SK-N-SH (cell line): ENCODE data around the gene PUM1. TPM values are rescaled to one million over a fixed set of nuclear protein-coding genes. Genes with fewer than 3 reads are reported as not detected.

Source experiments
- CTCF ChIA-PET: fragments of 300-600, 350-600 bp; formaldehyde crosslinking; extraction: SDS; loops from one replicate; lab custom pipeline; 2021; lab: Yijun Ruan, JAX
- POLR2A ChIA-PET: fragments of 350-600 bp; sonication (Branson Sonifier 250); formaldehyde crosslinking; extraction: SDS; loops from one replicate; lab custom pipeline; 2020; ENCODE audit warnings: antibody characterized with exemption, inconsistent platforms; lab: Yijun Ruan, JAX
- DNase-seq: peaks from one replicate; pipeline ENCODE4 v3.0.0; 2012
- H2AFZ ChIP-seq: fragments of 200-600 bp; sonication (generic); 2 replicates; pipeline ENCODE4 v1.8.1; 2016; ENCODE audit warnings: antibody characterized with exemption, mild to moderate bottlenecking, low read depth
- H3F3A ChIP-seq: fragments of 200-600 bp; sonication (generic); replicated peaks from 2 replicates; pipeline ENCODE3; 2016; ENCODE audit warnings: antibody characterized with exemption, mild to moderate bottlenecking; ENCODE audit not compliant: insufficient read depth
- H3K27ac ChIP-seq, 2 experiments: fragments of 200-500 bp in 1 of 2; fragments of 200-600 bp in 1 of 2; sonication (Bioruptor generic) in 1 of 2; sonication (generic), shearing (Covaris generic) in 1 of 2; 2 replicates each; pipeline versions ENCODE4 v1.5.1 to v1.6.1; 2014 to 2016; ENCODE audit warnings: low read depth in 2 of 2, inconsistent platforms in 1 of 2, low read length in 1 of 2, mild to moderate bottlenecking in 1 of 2, mixed read lengths in 1 of 2
- H3K27me3 ChIP-seq: fragments of 200-600 bp; sonication (generic), shearing (Covaris generic); 2 replicates; pipeline ENCODE4 v1.6.1; 2016; ENCODE audit warnings: mixed run types; ENCODE audit not compliant: insufficient read depth
- H3K36me3 ChIP-seq, 2 experiments: fragments of 200-500 bp in 1 of 2; fragments of 200-600 bp in 1 of 2; sonication (Bioruptor generic) in 1 of 2; sonication (generic) in 1 of 2; replicated peaks in 1 of 2; 2 replicates each; pipeline versions ENCODE3 to v1.5.1; 2014 to 2016; ENCODE audit warnings: low read length in 1 of 2, mild to moderate bottlenecking in 1 of 2; ENCODE audit not compliant: insufficient read depth in 2 of 2, control insufficient read depth in 1 of 2
- H3K4me1 ChIP-seq, 2 experiments: fragments of 200-500 bp in 1 of 2; fragments of 200-600 bp in 1 of 2; sonication (Bioruptor generic) in 1 of 2; sonication (generic), shearing (Covaris generic) in 1 of 2; 2 replicates each; pipeline versions ENCODE4 v1.5.1 to v1.6.1; 2014 to 2016; ENCODE audit warnings: low read depth in 1 of 2, low read length in 1 of 2, mixed run types in 1 of 2; ENCODE audit not compliant: insufficient read depth in 2 of 2, control insufficient read depth in 1 of 2
- H3K4me2 ChIP-seq: fragments of 200-600 bp; sonication (generic), shearing (Covaris generic); 2 replicates; pipeline ENCODE4 v1.6.1; 2017; ENCODE audit warnings: mixed run types
- H3K4me3 ChIP-seq, 2 experiments: fragments of 200-500 bp in 1 of 2; fragments of 200-600 bp in 1 of 2; sonication (Bioruptor generic) in 1 of 2; sonication (generic), shearing (Covaris generic) in 1 of 2; 2 replicates each; pipeline versions ENCODE4 v1.5.1 to v1.8.1; 2014 to 2016; ENCODE audit warnings: low read depth in 2 of 2, inconsistent platforms in 1 of 2, low read length in 1 of 2, mild to moderate bottlenecking in 1 of 2, mixed read lengths in 1 of 2, moderate library complexity in 1 of 2
- H3K79me2 ChIP-seq: fragments of 200-600 bp; sonication (generic); 2 replicates; pipeline ENCODE4 v1.8.1; 2017; ENCODE audit warnings: mild to moderate bottlenecking; ENCODE audit not compliant: insufficient read depth
- H3K9ac ChIP-seq: fragments of 200-600 bp; sonication (generic); 2 replicates; pipeline ENCODE4 v1.6.1; 2017; ENCODE audit warnings: mixed run types
- H3K9me2 ChIP-seq: fragments of 200-600 bp; sonication (generic); 2 replicates; pipeline ENCODE4 v1.6.1; 2017; ENCODE audit warnings: mixed run types
- H3K9me3 ChIP-seq: fragments of 200-600 bp; sonication (generic); 2 replicates; pipeline ENCODE4 v1.6.1; 2017; ENCODE audit warnings: mixed run types, mild to moderate bottlenecking, moderate library complexity
- H4K20me1 ChIP-seq: fragments of 200-600 bp; sonication (generic); 2 replicates; pipeline ENCODE4 v1.6.1; 2017; ENCODE audit warnings: mild to moderate bottlenecking, mixed run types; ENCODE audit not compliant: insufficient read depth
- CHD2 ChIP-seq: fragments of 150-350 bp; IDR thresholded peaks from 2 replicates; pipeline ENCODE4 v1.6.1; 2018; ENCODE audit warnings: low read length; ENCODE audit not compliant: partially characterized antibody
- FOSL2 ChIP-seq: IDR thresholded peaks from 2 replicates; pipeline ENCODE4 v1.4.0; 2012; ENCODE audit warnings: low read depth, mild to moderate bottlenecking, moderate library complexity, borderline replicate concordance
- FOXJ3 ChIP-seq: sonication (generic); formaldehyde crosslinking; IDR thresholded peaks from 2 replicates; pipeline ENCODE4 v1.5.1; 2020; ENCODE audit warnings: mild to moderate bottlenecking, missing genetic modification reagents
- GABPA ChIP-seq: IDR thresholded peaks from 2 replicates; pipeline ENCODE4 v1.4.0; 2012; ENCODE audit warnings: low read depth, mild to moderate bottlenecking
- GATA2 ChIP-seq: sonication (generic); formaldehyde crosslinking; IDR thresholded peaks from 2 replicates; pipeline ENCODE4 v1.5.0; 2020; ENCODE audit warnings: mild to moderate bottlenecking, missing genetic modification reagents
- IRF3 ChIP-seq: fragments of 150-350 bp; IDR thresholded peaks from 2 replicates; pipeline ENCODE4 v1.6.1; 2016; ENCODE audit warnings: mild to moderate bottlenecking, low read depth, low read length
- MEF2A ChIP-seq: IDR thresholded peaks from 2 replicates; pipeline ENCODE4 v1.4.0; 2012; ENCODE audit warnings: low read depth, borderline replicate concordance
- MXI1 ChIP-seq: IDR thresholded peaks from 2 replicates; pipeline ENCODE4 v1.6.1; 2012; ENCODE audit warnings: mild to moderate bottlenecking, low read depth, low read length, improper control_type of control experiment
- NFIC ChIP-seq: IDR thresholded peaks from 2 replicates; pipeline ENCODE4 v1.4.0; 2012; ENCODE audit warnings: borderline replicate concordance
- RAD21 ChIP-seq: IDR thresholded peaks from 2 replicates; pipeline ENCODE4 v1.6.1; 2012; ENCODE audit warnings: mild to moderate bottlenecking, low read length
- RCOR1 ChIP-seq: fragments of 150-350 bp; IDR thresholded peaks from 2 replicates; pipeline ENCODE4 v1.6.1; 2017; ENCODE audit warnings: antibody characterized with exemption, low read length
- RXRA ChIP-seq: IDR thresholded peaks from 2 replicates; pipeline ENCODE4 v1.4.0; 2012; ENCODE audit warnings: low read depth, mild to moderate bottlenecking, borderline replicate concordance
- TCF12 ChIP-seq: IDR thresholded peaks from 2 replicates; pipeline ENCODE4 v1.4.0; 2012
- TEAD4 ChIP-seq: IDR thresholded peaks from 2 replicates; pipeline ENCODE4 v1.4.0; 2012; ENCODE audit warnings: mild to moderate bottlenecking, borderline replicate concordance; ENCODE audit not compliant: insufficient read depth
- USF1 ChIP-seq: IDR thresholded peaks from 2 replicates; pipeline ENCODE4 v1.4.0; 2012; ENCODE audit warnings: low read depth, borderline replicate concordance
- WGBS: methylation state at CpG from one replicate; pipeline ENCODE4 v1.1.6; 2017; ENCODE audit warnings: low lambda C conversion rate; 5-methylcytosine and 5-hydroxymethylcytosine counted together
- polyA plus RNA-seq, 3 experiments: library from polyadenylated mRNA; depleted of rRNA; stranded (reverse); fragments of >200 nt; gene quantifications; 2 replicates each; pipeline ENCODE4 v1.2.3, GENCODE V29; 2012
- TF ChIP-seq, protein P1 (sequence below): fragments of 200-600 bp; sonication (generic); IDR thresholded peaks from 2 replicates; pipeline ENCODE4 v1.6.1; 2017; ENCODE audit warnings: antibody characterized with exemption, mild to moderate bottlenecking, moderate library complexity

The PUM1 gene
- polyA plus RNA-seq, 1 of the 3 experiments (the other 2 are of a cell fraction) = 66.7 TPM

GRCh38 chr1:31073044-31073443 lies 7.5 kb upstream of the PUM1 start:
- no peaks in the 10 kb centered on the region for H3K4me1 ChIP-seq
- H2AFZ ChIP-seq = no peak overlapping the region; the same call in 1 of the 2 replicates
- DNase-seq = no peak
- ChIA-PET POLR2A (no interaction called here), CTCF (no interaction called here)
- 77% methylated on average over 2 of the region's 2 CpGs for whole genome bisulfite sequencing
- H3K9me3 ChIP-seq = no peaks in the 10 kb centered on the region
- no peak overlapping the region for H3K4me3 ChIP-seq
- no peaks in the 10 kb centered on the region for H3F3A ChIP-seq
- H3K27me3 ChIP-seq = no peaks in the 10 kb centered on the region
- no peak for TF ChIP-seq RCOR1
- no peak for TF ChIP-seq USF1
- no peak overlapping the region for H3K27ac ChIP-seq
- no peak overlapping the region for H3K9ac ChIP-seq
- no peaks in the 10 kb centered on the region for H3K36me3 ChIP-seq
- no peaks in the 10 kb centered on the region for H3K79me2 ChIP-seq
- no peaks in the 10 kb centered on the region for H3K9me2 ChIP-seq
- H4K20me1 ChIP-seq = no peaks in the 10 kb centered on the region
- no peak overlapping the region for H3K4me2 ChIP-seq

DNA sequence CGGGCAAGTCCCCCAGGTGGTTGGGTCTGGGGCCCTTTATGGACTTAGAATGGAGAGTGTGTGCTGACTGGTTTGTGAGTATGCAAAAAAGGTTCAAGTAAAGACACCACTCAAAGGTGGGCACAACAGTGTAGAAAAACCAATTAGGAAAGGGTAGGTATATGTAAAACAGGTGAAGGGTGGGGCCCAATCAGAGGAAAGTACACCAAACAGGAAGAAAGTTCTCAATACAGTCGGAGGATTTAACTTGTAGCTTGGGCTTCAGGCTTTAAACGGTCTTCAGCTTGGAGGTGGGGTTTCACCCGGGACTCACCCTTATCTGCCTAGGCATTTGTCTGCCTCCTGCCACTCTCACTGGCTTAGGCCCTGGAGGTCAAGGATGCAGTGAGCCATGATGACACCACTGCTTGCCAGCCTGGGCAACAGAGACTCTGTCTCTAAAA lies 6.8 kb upstream of the PUM1 start:
- Histone ChIP-seq H3K9ac (no peak overlapping the region), H3K4me3 (no peak overlapping the region), H4K20me1 (no peaks in the 10 kb centered on the region), H3K27ac (no peak overlapping the region), H3K4me1 (no peaks in the 10 kb centered on the region), H3K79me2 (no peaks in the 10 kb centered on the region), H3K27me3 (no peaks in the 10 kb centered on the region), H3K9me2 (no peaks in the 10 kb centered on the region), H3K36me3 (no peaks in the 10 kb centered on the region), H3F3A (no peaks in the 10 kb centered on the region), H2AFZ (no peak overlapping the region), H3K4me2 (no peak overlapping the region), H3K9me3 (no peaks in the 10 kb centered on the region)
- CTCF ChIA-PET = no interaction called here
- POLR2A ChIA-PET = no interaction called here
- 84% methylated on average over 4 of the region's 4 CpGs for WGBS
- no peak for DNase-seq
- no peak for TF ChIP-seq IRF3

- Histone ChIP-seq H3F3A (peaks cover 4% of the 10 kb centered on the region), H3K4me2 (no peak overlapping the region), H3K9me2 (no peaks in the 10 kb centered on the region), H2AFZ (no peak overlapping the region), H3K79me2 (peaks cover 10% of the 10 kb centered on the region), H3K27me3 (no peaks in the 10 kb centered on the region), H3K9me3 (no peaks in the 10 kb centered on the region), H3K4me1 (no peaks in the 10 kb centered on the region; a peak in 1 of 4 replicates), H3K9ac (no peak overlapping the region), H3K4me3 (no peak overlapping the region), H3K27ac (no peak overlapping the region), H3K36me3 (no peaks in the 10 kb centered on the region), H4K20me1 (no peaks in the 10 kb centered on the region; the same call in 1 of the 2 replicates)
- WGBS = 89% methylated on average over 9 of the region's 9 CpGs
- ChIA-PET CTCF (no interaction called here), POLR2A (no interaction called here)
- no peak for DNase-seq
- TF ChIP-seq NFIC (no peak), FOSL2 (no peak), RXRA (no peak), GATA2 (CRISPR knock-in tag) (no peak), FOXJ3 (no peak), MEF2A (no peak), TEAD4 (no peak), CHD2 (no peak), TCF12 (no peak), MXI1 (no peak), GABPA (no peak), RAD21 (no peak)
- TF ChIP-seq, protein P1, sequence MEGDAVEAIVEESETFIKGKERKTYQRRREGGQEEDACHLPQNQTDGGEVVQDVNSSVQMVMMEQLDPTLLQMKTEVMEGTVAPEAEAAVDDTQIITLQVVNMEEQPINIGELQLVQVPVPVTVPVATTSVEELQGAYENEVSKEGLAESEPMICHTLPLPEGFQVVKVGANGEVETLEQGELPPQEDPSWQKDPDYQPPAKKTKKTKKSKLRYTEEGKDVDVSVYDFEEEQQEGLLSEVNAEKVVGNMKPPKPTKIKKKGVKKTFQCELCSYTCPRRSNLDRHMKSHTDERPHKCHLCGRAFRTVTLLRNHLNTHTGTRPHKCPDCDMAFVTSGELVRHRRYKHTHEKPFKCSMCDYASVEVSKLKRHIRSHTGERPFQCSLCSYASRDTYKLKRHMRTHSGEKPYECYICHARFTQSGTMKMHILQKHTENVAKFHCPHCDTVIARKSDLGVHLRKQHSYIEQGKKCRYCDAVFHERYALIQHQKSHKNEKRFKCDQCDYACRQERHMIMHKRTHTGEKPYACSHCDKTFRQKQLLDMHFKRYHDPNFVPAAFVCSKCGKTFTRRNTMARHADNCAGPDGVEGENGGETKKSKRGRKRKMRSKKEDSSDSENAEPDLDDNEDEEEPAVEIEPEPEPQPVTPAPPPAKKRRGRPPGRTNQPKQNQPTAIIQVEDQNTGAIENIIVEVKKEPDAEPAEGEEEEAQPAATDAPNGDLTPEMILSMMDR = no peak
Measured at GRCh38 chr1:31069392-31069791, 3.9 kb upstream of the PUM1 start.
